SU-DHL-6 (cell line): ENCODE data around the gene TRAF6.

Experiments
- H2AFZ ChIP-seq: fragments of 200-600 bp; sonication (generic); 2 replicates; pipeline ENCODE4 v1.6.1; 2014; ENCODE audit warnings: low read depth, mild to moderate bottlenecking, moderate library complexity, mixed read lengths, antibody characterized with exemption, low read length; ENCODE audit not compliant: severe bottlenecking
- H3F3A ChIP-seq: fragments of 200-600 bp; shearing (Covaris generic); 2 replicates; pipeline ENCODE4 v1.6.0; 2016; ENCODE audit warnings: antibody characterized with exemption, mild to moderate bottlenecking; ENCODE audit not compliant: insufficient read depth
- H3K27ac ChIP-seq: fragments of 200-600 bp; sonication (generic); 2 replicates; pipeline ENCODE4 v1.5.1; 2016; ENCODE audit warnings: low read depth, mild to moderate bottlenecking, low read length, moderate library complexity, mixed read lengths
- H3K27me3 ChIP-seq: fragments of 200-600 bp; sonication (generic), shearing (Covaris generic); 2 replicates; pipeline ENCODE4 v1.6.0; 2014; ENCODE audit warnings: mild to moderate bottlenecking, low read length
- H3K36me3 ChIP-seq: fragments of 200-600 bp; sonication (generic); 2 replicates; pipeline ENCODE4 v1.6.1; 2014; ENCODE audit warnings: mild to moderate bottlenecking, low read length, mixed read lengths
- H3K4me2 ChIP-seq: fragments of 300-600, 200-600 bp; shearing (Covaris generic), sonication (generic); 2 replicates; pipeline ENCODE4 v1.6.0; 2014; ENCODE audit warnings: low read length, low read depth, mild to moderate bottlenecking; ENCODE audit not compliant: poor library complexity, severe bottlenecking
- H3K4me3 ChIP-seq: fragments of 200-600 bp; sonication (generic); 2 replicates; pipeline ENCODE4 v1.5.1; 2014; ENCODE audit warnings: antibody characterized with exemption, low read length, mild to moderate bottlenecking, mixed read lengths; ENCODE audit not compliant: insufficient read depth, poor library complexity, severe bottlenecking
- H3K79me2 ChIP-seq: fragments of 200-600 bp; sonication (generic); 2 replicates; pipeline ENCODE4 v1.6.1; 2014; ENCODE audit warnings: mild to moderate bottlenecking, low read length, moderate library complexity; ENCODE audit not compliant: insufficient read depth
- H3K9ac ChIP-seq: fragments of 200-600 bp; sonication (generic); 2 replicates; pipeline ENCODE4 v1.7.0; 2014; ENCODE audit warnings: mild to moderate bottlenecking, low read length
- H3K9me2 ChIP-seq: fragments of 200-600 bp; sonication (generic); replicated peaks from 2 replicates; pipeline ENCODE4 v1.6.1; 2014; ENCODE audit warnings: low read length; ENCODE audit not compliant: insufficient read depth
- H3K9me3 ChIP-seq: fragments of 200-600 bp; sonication (generic); 2 replicates; pipeline ENCODE4 v1.6.1; 2014; ENCODE audit warnings: low read length, mixed read lengths; ENCODE audit not compliant: insufficient read depth
- H4K20me1 ChIP-seq: fragments of 200-600 bp; sonication (generic); 2 replicates; pipeline ENCODE4 v1.6.1; 2014; ENCODE audit warnings: low read depth, mild to moderate bottlenecking, antibody characterized with exemption, low read length, moderate library complexity, mixed read lengths
- CTCF ChIP-seq: fragments of 200-600 bp; sonication (generic); IDR thresholded peaks from one replicate; pipeline ENCODE4 v1.5.1; 2017; ENCODE audit warnings: antibody characterized with exemption, mild to moderate bottlenecking, low read length, moderate library complexity; ENCODE audit not compliant: insufficient read depth, poor library complexity, severe bottlenecking
- EZH2phosphoT487 ChIP-seq: fragments of 200-600 bp; sonication (generic), shearing (Covaris generic); conservative IDR thresholded peaks from 2 replicates; pipeline ENCODE4 v1.6.1; 2018; ENCODE audit warnings: mild to moderate bottlenecking, antibody characterized with exemption, low read length, moderate library complexity, mixed read lengths

Gene TRAF6

DNA sequence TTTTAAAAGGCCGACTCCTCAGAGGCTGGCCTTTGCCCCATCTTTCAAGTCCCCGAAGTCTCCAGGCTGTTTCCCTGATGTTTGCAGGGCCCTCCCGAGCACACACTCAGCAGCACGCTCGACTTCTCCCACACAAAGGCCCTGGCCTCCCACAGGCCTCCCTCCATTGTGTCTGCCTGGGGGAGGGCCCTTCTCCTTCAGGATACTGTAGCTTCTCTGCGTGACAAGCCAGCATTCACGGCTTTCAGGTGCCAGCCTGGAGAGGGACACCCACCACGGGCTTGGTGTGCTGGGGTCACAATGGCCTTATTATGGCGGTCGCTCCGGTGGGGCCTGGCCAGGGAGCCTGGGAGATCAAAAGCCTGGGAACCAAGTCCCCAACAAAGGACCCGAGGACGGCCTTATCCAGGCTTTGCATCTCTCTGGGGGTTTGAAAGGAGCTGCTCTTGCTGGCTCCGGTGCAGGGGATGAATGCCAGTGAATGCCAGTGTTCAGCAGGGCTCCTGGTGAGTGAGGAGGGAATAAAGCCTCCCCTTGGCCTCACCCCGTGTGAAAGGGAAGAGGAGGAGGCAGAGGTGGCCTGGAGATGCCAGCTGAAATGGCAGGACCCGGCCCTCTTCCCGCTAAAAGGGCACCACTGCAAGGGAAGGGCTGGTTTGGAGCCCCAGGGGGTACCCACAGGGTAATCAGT is 55.0 kb downstream of the TRAF6 start:
- Histone ChIP-seq H3K9me3 (no peaks in the 10 kb centered on the region), H3K9me2 (no peaks in the 10 kb centered on the region), H3K27me3 (no peaks in the 10 kb centered on the region), H2AFZ (no peak overlapping the region), H4K20me1 (no peaks in the 10 kb centered on the region), H3K27ac (no peak overlapping the region), H3K4me3 (no peak overlapping the region), H3K9ac (no peak overlapping the region), H3F3A (no peaks in the 10 kb centered on the region), H3K36me3 (no peaks in the 10 kb centered on the region), H3K79me2 (no peaks in the 10 kb centered on the region), H3K4me2 (no peak overlapping the region)
- TF ChIP-seq EZH2phosphoT487 (no peak), CTCF (no peak)

GRCh38 chr11:36454551-36454940 is 55.5 kb downstream of the TRAF6 start:
- no peaks in the 10 kb centered on the region for H3K36me3 ChIP-seq

DNA sequence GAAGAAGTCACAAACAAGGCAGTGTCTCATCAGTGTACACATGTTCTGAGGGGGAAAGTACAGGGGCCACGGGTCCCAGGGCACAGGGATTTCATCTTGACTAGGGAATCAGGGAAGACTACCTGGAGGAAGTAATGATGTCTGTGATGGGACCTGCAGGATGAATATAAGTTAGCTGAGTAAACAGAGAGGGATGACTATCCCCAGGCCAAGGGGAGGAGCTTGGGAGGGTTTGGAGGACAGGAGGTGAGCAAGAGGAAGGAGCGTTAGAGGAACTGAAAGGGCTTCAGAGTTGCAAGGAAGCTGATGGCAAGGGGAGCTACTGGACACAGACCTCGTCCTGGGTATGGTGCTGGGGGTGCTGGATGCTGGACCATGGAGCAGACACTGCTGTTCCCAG is 56.4 kb downstream of the TRAF6 start:
- Histone ChIP-seq H3K27me3 (no peaks in the 10 kb centered on the region), H3K4me3 (no peak overlapping the region), H3K9ac (no peak overlapping the region), H3K4me2 (no peak overlapping the region), H3K9me3 (no peaks in the 10 kb centered on the region), H3F3A (no peaks in the 10 kb centered on the region), H2AFZ (no peak overlapping the region), H3K79me2 (no peaks in the 10 kb centered on the region), H3K27ac (no peak overlapping the region), H3K9me2 (no peaks in the 10 kb centered on the region), H3K36me3 (no peaks in the 10 kb centered on the region), H4K20me1 (no peaks in the 10 kb centered on the region)
- TF ChIP-seq EZH2phosphoT487 (no peak), CTCF (no peak)

More at GRCh38 chr11:36454551-36454940, 55.5 kb downstream of the TRAF6 start:
- Histone ChIP-seq H3K27me3 (no peaks in the 10 kb centered on the region), H2AFZ (no peak overlapping the region), H3K9ac (no peak overlapping the region), H3K27ac (no peak overlapping the region), H3K9me2 (no peaks in the 10 kb centered on the region), H3K9me3 (no peaks in the 10 kb centered on the region), H3K79me2 (no peaks in the 10 kb centered on the region), H3K4me2 (no peak overlapping the region), H3F3A (no peaks in the 10 kb centered on the region), H4K20me1 (no peaks in the 10 kb centered on the region), H3K4me3 (no peak overlapping the region)
- no peak for TF ChIP-seq EZH2phosphoT487

DNA sequence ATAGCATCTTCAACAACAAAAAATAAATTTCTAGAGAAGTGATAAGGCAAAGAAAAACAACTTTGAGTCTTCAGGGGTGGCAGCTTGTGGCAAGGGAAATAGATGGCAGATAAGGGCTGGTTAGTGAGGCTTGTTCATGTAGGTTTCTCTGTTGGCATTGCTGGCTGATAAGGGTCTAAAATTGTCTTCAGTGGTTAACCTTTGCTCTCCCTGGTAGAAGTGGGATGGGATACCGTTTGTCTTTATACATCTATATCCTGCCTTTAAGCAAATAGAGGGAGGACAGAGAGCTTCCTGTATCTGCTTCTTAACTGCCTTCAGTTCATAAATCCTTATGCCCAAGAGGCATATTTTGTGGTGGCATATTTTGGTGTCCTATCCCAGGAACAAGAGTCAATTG is 57.1 kb downstream of the TRAF6 start:
- H3K79me2 ChIP-seq: no peaks in the 10 kb centered on the region
- TF ChIP-seq CTCF (no peak), EZH2phosphoT487 (no peak)
- H3K27ac ChIP-seq: no peak overlapping the region
- H3K9me3 ChIP-seq: no peaks in the 10 kb centered on the region
- H3K9ac ChIP-seq: no peak overlapping the region
- H3F3A ChIP-seq: no peaks in the 10 kb centered on the region
- no peaks in the 10 kb centered on the region for H3K36me3 ChIP-seq
- no peak overlapping the region for H3K4me2 ChIP-seq
- no peaks in the 10 kb centered on the region for H3K9me2 ChIP-seq
- no peak overlapping the region for H2AFZ ChIP-seq
- H4K20me1 ChIP-seq: no peaks in the 10 kb centered on the region
- H3K4me3 ChIP-seq: no peak overlapping the region
- no peaks in the 10 kb centered on the region for H3K27me3 ChIP-seq
